Measurements from ENCODE around the gene SCNM1.
"Not testable (repeated sequence)": the region's sequence is repeated elsewhere in the genome, so short reads cannot be mapped to it uniquely, and the experiment has no call there.

Gene SCNM1

DNA sequence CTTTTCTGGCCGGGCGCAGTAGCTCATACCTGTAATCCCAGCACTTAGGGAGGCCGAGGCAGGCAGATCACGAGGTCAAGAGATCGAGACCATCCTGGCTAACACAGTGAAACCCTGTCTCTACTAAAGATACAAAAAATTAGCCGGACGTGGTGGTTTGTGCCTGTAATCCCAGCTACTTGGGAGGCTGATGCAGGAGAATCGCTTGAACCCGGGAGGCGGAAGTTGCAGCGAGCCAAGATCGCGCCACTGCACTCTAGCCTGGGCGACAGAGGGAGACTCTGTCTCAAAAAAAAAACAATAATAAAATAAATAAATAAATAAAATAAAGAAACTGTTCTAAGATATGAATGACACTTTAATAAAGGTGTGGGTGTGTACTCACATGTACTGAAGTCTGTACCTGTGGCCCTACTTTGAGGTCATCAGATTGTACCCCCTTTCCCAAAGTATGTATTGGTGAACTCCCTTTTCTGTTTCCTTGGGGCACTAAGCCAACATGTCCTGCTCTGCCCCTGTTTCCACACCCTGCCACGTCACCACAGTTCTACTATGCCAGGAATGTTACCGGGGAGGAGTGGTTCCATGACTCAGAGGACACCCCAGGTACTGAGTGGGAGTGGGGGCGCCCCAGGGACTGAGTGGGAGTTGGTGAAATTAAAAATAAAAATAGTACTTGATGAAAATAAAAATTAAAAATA is 29.1 kb downstream of the SCNM1 start:
- not testable (repeated sequence) for H3K9me3 Mint-ChIP-seq, H3K4me3 Mint-ChIP-seq

DNA sequence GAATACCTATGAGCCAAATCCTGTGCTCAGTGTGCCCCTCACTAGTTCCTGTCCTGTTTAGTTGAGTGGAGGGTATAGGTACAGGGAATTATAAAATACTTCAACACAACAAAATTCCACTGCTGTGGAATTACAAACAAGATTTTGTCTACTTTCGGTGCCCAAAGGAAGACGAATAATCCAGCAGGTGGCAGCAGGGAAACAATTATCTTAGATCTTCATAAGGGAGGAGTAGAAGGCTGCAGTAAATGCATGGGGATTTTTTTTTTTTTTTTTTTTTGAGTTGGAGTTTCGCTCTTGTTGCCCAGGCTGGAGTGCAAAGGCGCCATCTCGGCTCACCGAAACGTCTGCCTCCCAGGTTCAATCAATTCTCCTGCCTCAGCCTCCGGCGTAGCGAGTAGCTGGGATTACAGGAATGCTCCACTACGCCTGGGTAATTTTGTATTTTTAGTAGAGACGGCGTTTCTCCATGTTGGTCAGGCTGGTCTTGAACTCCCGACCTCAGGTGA is 30.4 kb downstream of the SCNM1 start:
- H3K4me3 Mint-ChIP-seq: peak overlapping the region; percentile 62
- peaks cover 17% of the 10 kb centered on the region for H3K36me3 Mint-ChIP-seq (ENCODE audit: low read depth)
- no peaks in the 10 kb centered on the region for H3K9me3 Mint-ChIP-seq
- H3K27ac Mint-ChIP-seq: peak overlapping the region; percentile 63
- H3K4me1 Mint-ChIP-seq (ENCODE audit: low read depth): peaks cover 26% of the 10 kb centered on the region
- peaks cover 7% of the 10 kb centered on the region for H3K27me3 Mint-ChIP-seq (ENCODE audit: low read depth)

More for the DNA sequence above, 29.1 kb downstream of the SCNM1 start:
- not testable (repeated sequence) for H3K27me3 Mint-ChIP-seq (ENCODE audit: low read depth); H3K27ac Mint-ChIP-seq
- peaks cover 16% of the 10 kb centered on the region for H3K36me3 Mint-ChIP-seq (ENCODE audit: low read depth)
- peaks cover 24% of the 10 kb centered on the region for H3K4me1 Mint-ChIP-seq (ENCODE audit: low read depth)

DNA sequence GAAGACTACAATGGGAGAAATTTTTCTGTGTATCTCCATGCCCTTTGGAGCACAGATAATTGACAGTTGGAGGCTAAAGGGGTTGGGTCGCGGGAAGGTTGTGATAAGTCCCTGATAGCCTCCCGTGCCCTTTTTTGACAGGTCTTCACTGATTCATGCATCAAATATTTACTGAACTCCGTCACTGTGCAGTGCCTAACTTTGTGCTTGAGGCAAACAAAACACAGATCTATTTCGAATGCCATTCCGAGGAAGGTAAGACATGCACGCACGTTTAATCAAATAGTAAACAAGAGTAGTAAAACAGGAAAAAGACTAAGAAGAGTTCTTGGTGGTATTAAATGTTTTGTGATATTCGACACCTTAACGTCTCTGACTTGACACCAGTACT is 31.9 kb downstream of the SCNM1 start:
- Mint-ChIP-seq H3K27ac (peak overlapping the region; percentile 97), H3K9me3 (no peaks in the 10 kb centered on the region), H3K4me1 (ENCODE audit: low read depth) (peaks cover 29% of the 10 kb centered on the region), H3K4me3 (peak overlapping the region; percentile 94), H3K36me3 (ENCODE audit: low read depth) (peaks cover 17% of the 10 kb centered on the region), H3K27me3 (ENCODE audit: low read depth) (peaks cover 7% of the 10 kb centered on the region)

GRCh38 chr1:151198254-151199127 is 32.5 kb downstream of the SCNM1 start, which contains the start of gene PIP5K1A:
Gene PIP5K1A (plus strand): TSS chr1:151198552. CDS start chr1:151198997, 445 bp downstream.
- Mint-ChIP-seq H3K27ac (peak within 1 kb of the TSS; percentile 97), H3K4me3 (peak within 1 kb of the TSS; percentile 94), H3K36me3 (ENCODE audit: low read depth) (peaks cover 19% of the 10 kb centered on the region), H3K4me1 (ENCODE audit: low read depth) (peaks cover 31% of the 10 kb centered on the region), H3K27me3 (ENCODE audit: low read depth) (peaks cover 7% of the 10 kb centered on the region), H3K9me3 (no peaks in the 10 kb centered on the region)

GRCh38 chr1:151199873-151200581 is 34.1 kb downstream of the SCNM1 start:
- peaks cover 25% of the 10 kb centered on the region for H3K36me3 Mint-ChIP-seq (ENCODE audit: low read depth)
- H3K4me3 Mint-ChIP-seq: peak overlapping the region; percentile 94
- peaks cover 3% of the 10 kb centered on the region for H3K27me3 Mint-ChIP-seq (ENCODE audit: low read depth)
- peaks cover 35% of the 10 kb centered on the region for H3K4me1 Mint-ChIP-seq (ENCODE audit: low read depth)
- H3K9me3 Mint-ChIP-seq: no peaks in the 10 kb centered on the region
- H3K27ac Mint-ChIP-seq: peak overlapping the region; percentile 97

DNA sequence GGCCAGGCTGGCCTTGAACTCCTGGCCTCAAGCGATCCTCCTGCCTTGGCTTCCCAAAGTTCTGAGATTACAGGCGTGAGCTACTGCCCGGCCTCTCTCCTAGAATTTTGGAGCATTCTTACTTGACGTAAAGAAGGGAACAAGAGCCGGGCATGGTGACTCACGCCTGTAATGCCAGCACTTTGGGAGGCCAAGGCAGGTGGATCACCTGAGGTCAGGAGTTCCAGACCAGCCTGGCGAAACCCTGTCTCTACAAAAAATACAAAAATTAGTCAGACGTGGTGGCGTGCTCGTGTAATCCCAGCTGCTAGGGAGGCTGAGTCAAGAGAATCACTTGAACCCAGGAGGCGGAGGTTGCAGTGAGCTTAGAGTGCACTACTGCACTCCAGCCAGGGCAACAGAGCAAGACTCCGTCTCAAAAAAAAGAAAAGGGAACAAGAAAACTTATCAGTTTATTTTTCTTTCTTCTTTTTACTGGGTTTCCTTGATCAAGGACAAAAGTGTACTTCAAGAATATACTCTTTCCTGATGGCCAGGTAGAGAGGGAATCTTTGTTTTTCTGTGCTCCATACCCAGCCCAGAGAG is 39.5 kb downstream of the SCNM1 start:
- not testable (repeated sequence) for H3K27ac Mint-ChIP-seq; H3K9me3 Mint-ChIP-seq; H3K27me3 Mint-ChIP-seq (ENCODE audit: low read depth); H3K4me3 Mint-ChIP-seq
- Mint-ChIP-seq H3K4me1 (ENCODE audit: low read depth) (peaks cover 17% of the 10 kb centered on the region), H3K36me3 (ENCODE audit: low read depth) (peaks cover 23% of the 10 kb centered on the region)

DNA sequence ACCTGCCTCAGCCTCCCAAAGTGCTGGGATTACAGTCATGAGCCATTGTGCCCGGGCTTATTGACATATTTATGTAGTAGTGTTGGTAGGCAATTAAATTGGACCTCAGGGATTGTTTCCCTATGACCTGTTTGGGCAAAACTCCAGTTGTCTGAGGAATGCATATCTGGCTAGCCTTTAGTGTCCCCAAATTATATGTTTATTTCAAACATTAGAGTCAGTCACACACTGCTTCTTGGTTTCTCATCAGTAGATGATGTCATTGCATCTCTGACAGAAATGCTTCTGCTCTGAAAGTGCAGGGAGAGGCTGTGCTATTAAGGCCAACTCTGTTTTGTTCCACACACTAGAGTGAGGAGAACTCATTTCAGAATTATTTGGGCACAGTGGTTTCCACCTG is 44.9 kb downstream of the SCNM1 start:
- Mint-ChIP-seq H3K27ac (peak overlapping the region; percentile 50), H3K27me3 (ENCODE audit: low read depth) (no peaks in the 10 kb centered on the region), H3K4me1 (ENCODE audit: low read depth) (peaks cover 23% of the 10 kb centered on the region), H3K36me3 (ENCODE audit: low read depth) (peaks cover 20% of the 10 kb centered on the region), H3K4me3 (no peak overlapping the region), H3K9me3 (no peaks in the 10 kb centered on the region)

GRCh38 chr1:151211972-151212705 is 46.2 kb downstream of the SCNM1 start:
- peaks cover 17% of the 10 kb centered on the region for H3K36me3 Mint-ChIP-seq (ENCODE audit: low read depth)
- no peaks in the 10 kb centered on the region for H3K9me3 Mint-ChIP-seq
- peak overlapping the region; percentile 87 for H3K27ac Mint-ChIP-seq
- peaks cover 23% of the 10 kb centered on the region for H3K4me1 Mint-ChIP-seq (ENCODE audit: low read depth)
- peak overlapping the region; percentile 65 for H3K4me3 Mint-ChIP-seq
- H3K27me3 Mint-ChIP-seq (ENCODE audit: low read depth): no peaks in the 10 kb centered on the region

- Mint-ChIP-seq H3K9me3 (no peaks in the 10 kb centered on the region), H3K4me1 (ENCODE audit: low read depth) (peaks cover 25% of the 10 kb centered on the region), H3K36me3 (ENCODE audit: low read depth) (peaks cover 15% of the 10 kb centered on the region)
These were observed 47.6 kb downstream of the SCNM1 start for GRCh38 chr1:151213560-151213959.

More at GRCh38 chr1:151213560-151213959, 47.6 kb downstream of the SCNM1 start:
- no peak overlapping the region for H3K27ac Mint-ChIP-seq
- H3K27me3 Mint-ChIP-seq (ENCODE audit: low read depth): no peaks in the 10 kb centered on the region
- H3K4me3 Mint-ChIP-seq: no peak overlapping the region

Measured in T-helper 1 cell treated with Interleukin-12 subunit alpha and Interleukin-12 subunit beta and Interleukin-4 antibody, amounts not matched to agents 30 μg/mL and 1 μg/mL, for 36 hours (primary cell).